C4-2B (cell line): Measurements from ENCODE around the gene CIBAR2.

Source experiments
- H3K27ac ChIP-seq: fragments of 450-650 bp; 2 replicates; pipeline ENCODE4 v1.5.1; 2017
- ZFX ChIP-seq: fragments of 450-650 bp; IDR thresholded peaks from 2 replicates; pipeline ENCODE4 v1.6.1; 2017
- TF ChIP-seq, protein P1 (sequence below): fragments of 450-650 bp; conservative IDR thresholded peaks from 2 replicates; pipeline ENCODE4 v1.5.1; 2017; ENCODE audit warnings: mild to moderate bottlenecking

Gene CIBAR2

DNA sequence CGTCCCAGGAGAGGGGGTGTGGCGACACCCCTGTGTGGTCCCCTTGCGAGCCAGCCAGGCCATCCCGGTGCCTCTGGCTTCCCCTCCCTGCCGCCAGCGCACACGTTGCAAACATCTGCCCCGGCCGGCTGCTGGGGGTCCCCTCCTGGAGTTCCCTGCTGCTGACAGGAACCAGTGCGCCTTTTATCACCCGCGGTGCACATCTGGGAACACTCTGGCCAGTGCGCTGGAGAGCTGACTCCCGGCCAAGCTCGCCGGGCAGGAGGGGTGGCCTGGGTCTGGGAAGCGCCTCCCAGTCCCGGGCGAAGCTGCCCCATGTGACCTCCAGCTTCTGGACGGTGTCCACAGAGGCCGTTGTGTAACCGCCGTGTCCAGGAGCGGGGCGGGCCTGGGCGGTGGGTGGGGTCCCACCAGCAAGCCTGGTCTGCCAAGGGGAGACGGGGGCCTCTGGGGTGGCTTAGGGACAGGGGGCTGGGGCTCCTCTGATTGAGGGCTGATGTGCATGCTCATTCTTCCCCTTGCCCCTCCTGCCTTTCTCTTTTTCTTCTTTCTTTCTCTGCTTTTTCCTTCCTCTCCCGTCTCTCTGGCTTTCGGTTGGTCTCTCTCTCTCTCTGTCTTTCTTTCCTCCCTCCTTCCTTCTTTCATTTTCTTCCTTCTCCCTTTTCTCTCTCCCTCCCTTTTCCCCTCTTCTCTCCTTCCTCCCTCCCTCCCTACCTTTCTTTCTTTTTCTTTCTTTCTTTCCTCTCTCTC, 25.2 kb upstream of the CIBAR2 start:
- no peak for TF ChIP-seq ZFX
- TF ChIP-seq, protein P1, sequence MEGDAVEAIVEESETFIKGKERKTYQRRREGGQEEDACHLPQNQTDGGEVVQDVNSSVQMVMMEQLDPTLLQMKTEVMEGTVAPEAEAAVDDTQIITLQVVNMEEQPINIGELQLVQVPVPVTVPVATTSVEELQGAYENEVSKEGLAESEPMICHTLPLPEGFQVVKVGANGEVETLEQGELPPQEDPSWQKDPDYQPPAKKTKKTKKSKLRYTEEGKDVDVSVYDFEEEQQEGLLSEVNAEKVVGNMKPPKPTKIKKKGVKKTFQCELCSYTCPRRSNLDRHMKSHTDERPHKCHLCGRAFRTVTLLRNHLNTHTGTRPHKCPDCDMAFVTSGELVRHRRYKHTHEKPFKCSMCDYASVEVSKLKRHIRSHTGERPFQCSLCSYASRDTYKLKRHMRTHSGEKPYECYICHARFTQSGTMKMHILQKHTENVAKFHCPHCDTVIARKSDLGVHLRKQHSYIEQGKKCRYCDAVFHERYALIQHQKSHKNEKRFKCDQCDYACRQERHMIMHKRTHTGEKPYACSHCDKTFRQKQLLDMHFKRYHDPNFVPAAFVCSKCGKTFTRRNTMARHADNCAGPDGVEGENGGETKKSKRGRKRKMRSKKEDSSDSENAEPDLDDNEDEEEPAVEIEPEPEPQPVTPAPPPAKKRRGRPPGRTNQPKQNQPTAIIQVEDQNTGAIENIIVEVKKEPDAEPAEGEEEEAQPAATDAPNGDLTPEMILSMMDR: no peak

DNA sequence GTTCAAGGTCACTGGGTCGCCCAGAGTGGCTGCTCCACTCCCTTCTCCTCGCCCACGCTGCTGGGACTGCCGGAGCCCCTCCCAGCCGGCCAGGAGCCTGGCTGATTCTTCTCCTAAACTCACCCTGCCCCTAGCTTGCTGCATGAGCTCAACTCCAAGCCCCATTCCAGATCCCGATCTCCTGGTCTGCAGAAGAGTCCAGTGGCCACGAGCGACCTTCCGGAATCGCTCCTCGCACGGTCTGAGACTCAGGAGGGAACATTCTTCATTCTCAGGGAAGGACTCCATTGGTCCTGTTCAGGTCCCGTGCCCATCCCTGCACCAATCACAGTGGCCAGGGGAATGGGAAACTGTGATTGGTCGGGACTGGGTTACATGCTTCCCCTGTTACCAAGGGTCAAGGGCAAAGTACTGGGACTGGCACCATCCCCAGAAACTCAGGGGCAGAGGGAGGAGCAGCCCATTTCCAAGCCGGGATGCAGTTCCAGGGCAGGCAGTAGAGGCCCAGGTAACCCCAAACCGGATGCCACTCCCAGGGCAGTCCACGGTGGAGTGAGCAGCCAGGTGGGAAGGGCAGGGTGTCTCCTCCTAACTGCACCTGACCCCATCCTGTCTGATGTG, 24.5 kb upstream of the CIBAR2 start:
- H3K27ac ChIP-seq: no peak overlapping the region

More for the DNA sequence above, 25.2 kb upstream of the CIBAR2 start:
- H3K27ac ChIP-seq: no peak overlapping the region

DNA sequence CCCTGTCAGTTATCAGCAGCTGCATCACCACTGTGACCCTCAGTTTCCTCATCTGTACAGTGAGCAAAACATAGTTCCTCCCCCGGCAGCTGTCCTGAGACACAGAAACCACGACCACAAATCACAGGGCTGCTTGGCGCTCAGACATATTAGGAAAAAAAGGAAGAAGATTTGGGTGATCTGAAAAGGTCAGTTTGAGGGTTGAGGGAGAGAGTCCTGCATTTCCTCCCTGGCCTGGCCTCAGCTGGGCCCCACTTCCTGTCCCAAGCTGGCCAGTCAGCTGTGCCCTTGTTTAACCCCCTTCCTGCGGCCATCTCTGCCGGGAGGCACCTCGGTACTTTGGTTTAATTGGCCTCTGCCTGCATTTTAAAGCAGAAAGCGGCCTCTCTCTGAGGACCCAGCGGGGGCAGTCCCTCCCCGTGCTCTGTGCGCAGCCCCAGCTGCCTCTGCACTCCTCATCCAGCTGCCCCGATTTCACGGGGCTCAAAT, 24.0 kb upstream of the CIBAR2 start:
- no peak overlapping the region for H3K27ac ChIP-seq
- TF ChIP-seq, protein P1: no peak
- TF ChIP-seq ZFX: no peak

More for the DNA sequence above, 24.5 kb upstream of the CIBAR2 start:
- TF ChIP-seq, protein P1: no peak

DNA sequence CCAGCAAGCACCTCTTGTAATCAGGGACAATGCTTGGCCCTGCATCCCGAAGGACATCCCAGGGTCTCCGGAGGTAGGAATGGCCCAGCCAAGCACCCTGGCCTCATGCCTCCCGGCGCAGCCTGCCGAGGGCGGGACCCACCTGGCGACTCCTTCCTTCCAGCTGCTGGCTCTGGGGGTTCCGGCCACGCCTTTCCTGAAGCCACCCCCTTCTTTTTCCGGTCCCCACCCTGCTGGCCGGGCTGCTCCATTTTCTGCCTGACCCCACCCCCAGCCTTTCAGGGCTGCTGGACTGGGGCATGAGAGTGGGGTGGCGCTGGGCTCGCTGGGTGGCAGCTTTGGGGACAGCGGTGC, 22.5 kb upstream of the CIBAR2 start:
- TF ChIP-seq ZFX: no peak
- TF ChIP-seq, protein P1: no peak

DNA sequence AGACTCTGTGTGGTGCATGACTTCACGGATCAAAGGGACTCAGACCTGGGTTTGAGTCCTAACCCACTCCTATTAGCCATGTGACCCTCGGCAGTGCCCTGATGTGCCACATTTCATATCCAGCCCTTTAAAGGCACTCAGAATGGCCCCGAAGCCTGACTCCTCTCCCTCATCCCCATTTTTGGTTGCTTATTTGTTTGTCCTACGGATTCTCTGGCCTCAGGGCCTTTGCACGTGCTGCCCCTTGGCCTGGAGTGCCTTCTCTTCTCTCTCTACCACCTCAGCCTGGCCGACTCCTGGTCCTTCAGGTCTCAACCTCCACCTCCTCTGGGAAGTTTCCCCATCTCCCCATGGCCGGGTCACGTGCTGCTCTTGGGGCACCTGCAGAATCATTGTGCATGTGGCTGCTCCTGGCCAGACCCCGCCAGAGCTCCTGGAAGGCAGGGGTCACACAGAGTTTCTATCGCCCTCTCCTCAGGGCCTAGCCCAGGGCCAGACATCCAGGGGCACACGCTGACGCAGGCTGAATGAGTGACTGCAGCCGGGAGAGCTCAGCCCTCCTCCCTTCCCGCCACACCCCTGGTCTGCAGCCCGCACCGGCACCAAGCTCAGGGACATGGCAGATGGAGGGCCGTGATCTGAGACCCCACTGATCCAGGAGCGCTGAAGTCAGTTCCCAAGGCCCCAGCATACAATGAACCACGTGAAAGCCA, 22.0 kb upstream of the CIBAR2 start:
- no peak overlapping the region for H3K27ac ChIP-seq
- TF ChIP-seq ZFX: no peak
- TF ChIP-seq, protein P1: no peak

More for the DNA sequence above, 22.5 kb upstream of the CIBAR2 start:
- no peak overlapping the region for H3K27ac ChIP-seq

DNA sequence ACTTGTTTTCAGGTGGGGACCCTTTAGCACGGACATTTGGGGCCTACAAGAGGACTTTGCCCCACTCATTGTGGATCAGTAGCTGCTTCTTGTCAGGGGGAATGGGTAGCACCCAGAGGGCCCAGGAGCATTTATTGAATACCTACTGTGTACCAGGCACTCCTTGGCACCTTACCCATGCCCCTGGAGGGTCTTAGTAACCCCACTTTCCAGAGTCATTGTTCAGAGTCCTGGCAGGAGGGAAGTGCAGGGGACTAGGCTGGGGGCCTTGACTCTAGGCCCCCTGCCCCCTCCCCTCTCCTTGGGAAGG, 21.0 kb upstream of the CIBAR2 start:
- no peak overlapping the region for H3K27ac ChIP-seq
- no peak for TF ChIP-seq ZFX
- TF ChIP-seq, protein P1: no peak
